Sigmoid colon (tissue), 7 donors: ENCODE results near the gene RETREG3. TPM values are rescaled to one million over a fixed set of nuclear protein-coding genes. Genes with fewer than 3 reads are reported as not detected.
"Not testable (repeated sequence)": the region's sequence is repeated elsewhere in the genome, so short reads cannot be mapped to it uniquely, and the experiment has no call there.

ENCODE experiments used
- DNase-seq: peaks from one replicate; pipeline ENCODE4 v3.0.0-alpha.2; 2019
- H3K27ac ChIP-seq, 4 donors: fragments of 200-600 bp; sonication (generic); one replicate each; pipeline ENCODE4 v1.5.1; 2016 to 2019; ENCODE audit warnings: mild to moderate bottlenecking in 1 of 4
- H3K27me3 ChIP-seq, 3 donors: fragments of 200-600 bp; sonication (generic); one replicate each; pipeline ENCODE4 v1.5.1; 2019; ENCODE audit warnings: mild to moderate bottlenecking in 1 of 3
- H3K36me3 ChIP-seq, 4 donors: fragments of 200-600 bp; sonication (generic); one replicate each; pipeline ENCODE4 v1.5.1; 2016 to 2019
- H3K4me1 ChIP-seq, 4 donors: fragments of 200-600 bp; sonication (generic); one replicate each; pipeline ENCODE4 v1.5.1; 2017 to 2019
- H3K4me3 ChIP-seq, 4 donors: fragments of 200-600 bp; sonication (generic); one replicate each; pipeline ENCODE4 v1.5.1; 2017 to 2019; ENCODE audit warnings: mild to moderate bottlenecking in 2 of 4, moderate library complexity in 1 of 4
- H3K9me3 ChIP-seq, 4 donors: fragments of 200-600 bp in 3 of 4; sonication (generic) in 3 of 4; one replicate each; pipeline versions ENCODE4 v1.5.1 to v1.6.1; 2013 to 2019
- CTCF ChIP-seq, 4 experiments: fragments of 450-650 bp in 3 of 4; fragments of 200-600 bp in 1 of 4; IDR thresholded peaks; one replicate each; pipeline ENCODE4 v1.5.1; 2016 to 2019; ENCODE audit warnings: antibody characterized with exemption in 4 of 4, mild to moderate bottlenecking in 3 of 4, moderate library complexity in 2 of 4
- EP300 ChIP-seq, 4 donors: sonication (generic); formaldehyde crosslinking; IDR thresholded peaks; one replicate each; pipeline ENCODE4 v1.6.1; 2017; ENCODE audit warnings: antibody characterized with exemption in 4 of 4
- POLR2A ChIP-seq, 2 donors: fragments of 450-650 bp; IDR thresholded peaks; one replicate each; pipeline ENCODE4 v1.6.1; 2016; ENCODE audit warnings: antibody characterized with exemption in 2 of 2, mild to moderate bottlenecking in 2 of 2, moderate library complexity in 2 of 2
- POLR2AphosphoS5 ChIP-seq, 4 donors: sonication (generic); formaldehyde crosslinking; IDR thresholded peaks; one replicate each; pipeline ENCODE4 v1.6.1; 2017; ENCODE audit warnings: antibody characterized with exemption in 4 of 4
- WGBS, 2 donors: extraction: QIAGEN DNeasy Blood & Tissue Kit; methylation state at CpG; one replicate each; pipeline ENCODE4 v1.1.7; 2013; 5-methylcytosine and 5-hydroxymethylcytosine counted together
- intact Hi-C: fragments of 100-400 bp; cut with DNase I; formaldehyde crosslinking; loops from one replicate; pipeline ENCODE4 v1.15.1; 2023
- polyA plus RNA-seq, 3 donors: library from polyadenylated mRNA; stranded (reverse); fragments of 200-250 nt; gene quantifications; one replicate each; pipeline ENCODE4 v1.2.3, GENCODE V29; 2013
- total RNA-seq, 4 donors: library from RNA; depleted of rRNA; stranded (reverse); fragments of >200 nt; gene quantifications; one replicate each; pipeline ENCODE4 v1.1.0, GENCODE V29; 2016
- donor health status: healthy with polysubstance abuse.
- donor health status: Bipolar disorder and iron deficiency.
- donor health status: healthy.

The RETREG3 gene
- total and polyA plus RNA-seq, 7 donors = 7.2 to 82.0 (median 47.1) TPM

DNA sequence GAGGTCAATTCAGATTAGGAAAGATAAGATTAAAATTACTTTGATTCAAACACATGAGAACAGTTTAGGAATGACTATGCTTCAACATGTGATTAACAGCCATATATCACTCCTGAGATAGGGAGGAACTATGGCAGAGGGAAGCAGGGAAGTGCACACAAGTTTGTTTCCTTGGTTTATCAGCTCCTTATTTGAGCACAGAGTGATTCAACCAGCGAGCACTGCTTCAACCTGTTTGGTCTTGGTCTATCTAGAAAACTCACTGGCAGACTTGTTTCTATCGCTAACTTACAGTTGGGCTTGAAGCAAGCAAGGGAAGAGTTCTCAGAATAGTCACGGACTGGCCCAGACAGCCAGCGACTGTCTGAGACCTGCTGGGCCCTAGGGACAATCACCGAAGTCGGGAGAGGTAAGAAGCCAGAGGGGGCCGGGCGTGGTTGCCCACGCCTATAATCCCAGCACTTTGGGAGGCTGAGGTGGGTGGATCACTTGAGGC lies 23.8 kb upstream of the RETREG3 start:
- H3K4me3 ChIP-seq = no peak overlapping the region
- WGBS, 2 donors = 49 to 77% methylated on average over 9 of the region's 9 CpGs
- intact Hi-C loops = no loop called here
- TF ChIP-seq EP300 (IDR thresholded peaks at IDR 0.05) = no peak
- no peak for TF ChIP-seq POLR2AphosphoS5 (IDR thresholded peaks at IDR 0.05)
- no peak for TF ChIP-seq CTCF (IDR thresholded peaks at IDR 0.05)
- no peak for TF ChIP-seq POLR2A (IDR thresholded peaks at IDR 0.05)
- no peak overlapping the region for H3K27ac ChIP-seq
- no peaks in the 10 kb centered on the region for H3K4me1 ChIP-seq
- no peak for DNase-seq
- H3K27me3 ChIP-seq = no peaks in the 10 kb centered on the region
- H3K9me3 ChIP-seq = no peaks in the 10 kb centered on the region
- no peaks in the 10 kb centered on the region for H3K36me3 ChIP-seq

DNA sequence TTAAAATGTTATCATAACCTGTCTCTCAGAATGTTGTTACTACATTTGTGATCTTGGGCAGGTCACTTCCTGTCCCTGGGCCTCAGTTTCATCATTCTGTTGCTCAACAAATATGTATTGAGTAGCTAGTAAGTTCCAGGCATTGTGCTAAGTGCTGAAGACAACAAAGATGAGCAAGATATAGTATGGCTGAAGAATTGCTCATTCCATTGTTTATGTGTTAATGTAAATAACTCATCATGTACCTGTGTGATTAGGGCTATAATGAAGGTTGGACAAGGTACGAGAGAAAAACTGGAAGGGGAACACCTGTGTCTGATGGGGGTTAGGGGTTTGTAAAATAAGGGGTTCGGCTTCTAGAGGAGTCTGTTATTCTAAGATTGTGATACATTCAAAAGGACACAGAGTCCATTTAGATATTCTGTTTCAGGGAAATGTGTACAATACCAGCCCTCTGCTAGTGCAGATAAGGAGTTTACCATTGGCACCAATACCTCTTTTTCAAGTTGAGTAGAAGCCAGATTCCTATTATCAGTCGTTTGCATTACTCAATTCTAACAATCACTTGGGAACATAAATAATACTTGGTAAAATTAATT lies 20.3 kb upstream of the RETREG3 start:
- Histone ChIP-seq H3K9me3 (no peaks in the 10 kb centered on the region), H3K4me1 (no peaks in the 10 kb centered on the region), H3K4me3 (no peak overlapping the region), H3K27ac (no peak overlapping the region), H3K27me3 (no peaks in the 10 kb centered on the region), H3K36me3 (no peaks in the 10 kb centered on the region)
- DNase-seq = no peak
- no peak for TF ChIP-seq CTCF (IDR thresholded peaks at IDR 0.05)
- no peak for TF ChIP-seq POLR2A (IDR thresholded peaks at IDR 0.05)
- TF ChIP-seq EP300 (IDR thresholded peaks at IDR 0.05) = no peak
- intact Hi-C loops = no loop called here
- 75 to 80% methylated on average over 3 of the region's 3 CpGs for WGBS, 2 donors

GRCh38 chr17:42627032-42627764 lies 18.0 kb upstream of the RETREG3 start:
- 94 to 95% methylated on average over 6 of the region's 6 CpGs for WGBS, 2 donors
- H3K9me3 ChIP-seq, H3K36me3 ChIP-seq, DNase-seq, H3K27me3 ChIP-seq, H3K4me1 ChIP-seq, intact Hi-C loops, H3K27ac ChIP-seq, H3K4me3 ChIP-seq: not testable (repeated sequence)

DNA sequence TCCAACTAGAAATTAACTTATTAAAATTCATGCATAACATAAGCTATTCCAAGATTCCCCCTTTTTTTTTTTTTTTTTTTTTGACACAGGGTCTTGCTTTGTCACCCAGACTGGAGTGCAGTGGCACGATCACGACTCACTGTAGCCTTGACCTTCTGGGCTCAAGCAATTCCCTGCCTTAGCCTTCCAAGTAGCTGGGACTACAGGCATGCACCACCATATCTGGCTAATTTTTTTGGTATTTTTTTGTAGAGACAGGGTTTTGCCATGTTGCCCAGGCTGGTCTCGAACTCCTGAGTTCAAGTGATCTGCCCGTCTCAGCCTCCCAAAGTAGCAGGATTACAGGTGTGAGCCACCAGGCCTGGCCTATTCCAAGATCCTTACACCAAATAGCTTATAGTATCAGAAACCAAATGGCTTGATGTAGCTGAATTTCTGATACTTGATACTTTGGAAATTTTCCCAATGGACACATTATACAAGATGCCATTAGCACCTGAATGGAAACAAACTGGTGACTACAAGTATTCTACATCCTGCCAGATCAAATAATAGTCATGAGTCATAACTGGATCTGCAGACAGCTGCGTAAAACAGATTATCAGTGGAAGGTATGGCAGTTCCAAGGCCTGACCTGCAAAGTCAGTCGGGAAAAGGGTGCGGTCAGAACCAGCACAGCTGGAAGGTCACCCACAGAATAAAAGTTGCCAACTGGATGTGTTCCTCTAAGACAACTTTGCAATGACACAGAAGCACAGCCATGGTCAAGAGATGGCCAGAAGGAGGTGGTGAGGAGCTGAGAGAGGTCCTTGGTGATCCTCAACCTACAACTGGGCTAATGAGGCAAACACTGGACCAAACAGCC lies 14.8 kb upstream of the RETREG3 start:
- Histone ChIP-seq H3K36me3 (no peaks in the 10 kb centered on the region), H3K4me3 (no peak overlapping the region), H3K27me3 (no peaks in the 10 kb centered on the region), H3K27ac (no peak overlapping the region), H3K4me1 (peaks cover 0 to 1% (median 0%) of the 10 kb centered on the region in 4 donors), H3K9me3 (no peaks in the 10 kb centered on the region)
- intact Hi-C loops = no loop called here
- TF ChIP-seq POLR2A (IDR thresholded peaks at IDR 0.05) = no peak
- TF ChIP-seq POLR2AphosphoS5 (IDR thresholded peaks at IDR 0.05) = no peak
- TF ChIP-seq EP300 (IDR thresholded peaks at IDR 0.05) = no peak
- no peak for TF ChIP-seq CTCF (IDR thresholded peaks at IDR 0.05)
- 56 to 84% methylated on average over 7 of the region's 7 CpGs for WGBS, 2 donors
- no peak for DNase-seq

DNA sequence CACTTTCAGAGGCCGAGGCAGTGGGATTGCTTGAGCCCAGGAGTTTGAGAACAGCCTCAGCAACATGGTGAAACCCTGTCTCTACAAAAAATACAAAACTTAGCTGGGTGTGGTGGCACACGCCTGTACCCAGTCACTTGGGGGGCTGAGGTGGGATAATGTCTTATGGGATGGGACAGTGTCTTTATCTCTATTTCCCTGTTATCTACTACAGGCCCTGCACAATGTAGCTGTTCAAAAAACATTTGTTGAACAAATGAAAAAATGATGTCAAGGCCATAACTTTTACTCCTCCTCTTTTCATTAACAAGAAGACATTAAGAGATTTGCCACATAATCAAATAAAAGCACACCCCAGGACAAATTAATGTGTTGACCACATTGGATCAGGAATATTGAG lies 14.1 kb upstream of the RETREG3 start:
- no peak for TF ChIP-seq CTCF (IDR thresholded peaks at IDR 0.05)
- no peak for TF ChIP-seq POLR2A (IDR thresholded peaks at IDR 0.05)
- no peak for TF ChIP-seq POLR2AphosphoS5 (IDR thresholded peaks at IDR 0.05)
- no peak for TF ChIP-seq EP300 (IDR thresholded peaks at IDR 0.05)
- 86 to 89% methylated on average over 2 of the region's 2 CpGs for WGBS, 2 donors
- Histone ChIP-seq H3K27me3 (no peaks in the 10 kb centered on the region), H3K36me3 (no peaks in the 10 kb centered on the region), H3K27ac (no peak overlapping the region), H3K4me1 (peaks cover 0 to 8% (median 6%) of the 10 kb centered on the region in 4 donors), H3K4me3 (no peak overlapping the region), H3K9me3 (no peaks in the 10 kb centered on the region)
- intact Hi-C loops = no loop called here
- no peak for DNase-seq

- H3K4me3 ChIP-seq, DNase-seq, H3K27ac ChIP-seq, H3K9me3 ChIP-seq, intact Hi-C loops, H3K36me3 ChIP-seq, H3K27me3 ChIP-seq: not testable (repeated sequence)
- H3K4me1 ChIP-seq = peaks cover 0 to 15% (median 13%) of the 10 kb centered on the region in 4 donors
- WGBS, 2 donors = 91 to 94% methylated on average over 3 of the region's 3 CpGs
Measured at GRCh38 chr17:42621987-42622386, 12.8 kb upstream of the RETREG3 start.
